ENCODE data around the gene XPO1.

- TF ChIP-seq CTCF (IDR thresholded peaks at IDR 0.05; ENCODE audit: insufficient read depth, low read length, poor library complexity, severe bottlenecking), result no peak
- TF ChIP-seq EZH2phosphoT487 (conservative IDR thresholded peaks at IDR 0.05; ENCODE audit: low read length), result no peak
These were observed 44.0 kb upstream of the XPO1 start for GRCh38 chr2:61582165-61582564.

All from SU-DHL-6 (cell line).